PFSK-1 (cell line): ENCODE results near the gene TAS1R2.

Source experiments
- FOXP2 ChIP-seq: optimal IDR thresholded peaks from 2 replicates; pipeline ENCODE3; 2011; ENCODE audit warnings: borderline replicate concordance, control low read depth, inconsistent platforms; ENCODE audit not compliant: insufficient read depth; ENCODE audit errors: extremely low read length, extremely low read depth
- POLR2AphosphoS5 ChIP-seq: IDR thresholded peaks from 2 replicates; pipeline ENCODE4 v1.6.1; 2012; ENCODE audit warnings: low read depth, mild to moderate bottlenecking, control low read depth, low read length, moderate library complexity
- SIN3A ChIP-seq: IDR thresholded peaks from 2 replicates; pipeline ENCODE4 v1.6.1; 2012; ENCODE audit warnings: mild to moderate bottlenecking, low read length, moderate library complexity, borderline replicate concordance; ENCODE audit not compliant: insufficient read depth
- TAF1 ChIP-seq: IDR thresholded peaks from 2 replicates; pipeline ENCODE4 v1.6.1; 2012; ENCODE audit warnings: low read length, control low read depth, borderline replicate concordance; ENCODE audit not compliant: insufficient read depth
- TF ChIP-seq, protein P1 (sequence below), 2 experiments: IDR thresholded peaks; 2 replicates each; pipeline versions ENCODE4 v1.6.1 to v1.8.0; 2011 to 2012; ENCODE audit warnings: low read depth in 2 of 2, low read length in 2 of 2, control low read depth in 1 of 2, inconsistent platforms in 1 of 2, mild to moderate bottlenecking in 1 of 2, moderate library complexity in 1 of 2; ENCODE audit not compliant: insufficient read depth in 1 of 2

DNA sequence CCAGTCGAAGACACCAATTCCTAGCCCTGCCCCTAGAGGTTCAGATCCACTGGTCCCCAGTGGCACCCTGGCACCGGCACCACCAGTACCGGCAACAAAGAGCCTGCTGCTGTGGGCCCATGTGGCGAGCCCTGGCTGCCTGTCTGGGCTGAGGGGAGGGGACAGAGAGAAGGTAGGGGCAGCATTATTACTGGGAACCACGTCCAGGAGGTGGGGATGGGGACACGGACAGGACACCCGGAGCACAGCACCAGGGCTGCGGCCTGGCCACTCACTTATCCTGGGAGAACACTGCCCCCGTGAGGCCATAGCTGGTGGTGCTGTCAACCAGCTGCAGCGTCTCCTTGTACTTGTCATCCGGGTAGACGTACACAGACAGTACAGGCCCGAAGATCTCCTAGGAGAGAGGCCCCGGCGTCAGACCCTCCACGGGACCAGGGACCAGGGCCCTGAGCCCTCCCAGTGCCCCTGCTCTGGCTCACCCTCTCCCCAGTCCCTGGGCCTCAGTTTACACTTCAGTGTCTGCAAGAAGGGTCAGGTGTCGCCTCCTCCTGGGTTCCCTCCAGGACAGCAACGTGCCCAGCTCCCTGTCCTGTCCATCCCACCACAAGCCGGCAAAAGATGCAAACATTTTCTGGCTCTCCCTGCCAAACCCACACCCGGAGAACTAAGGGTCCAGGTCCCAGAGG is 15.8 kb upstream of the TAS1R2 start:
- TF ChIP-seq TAF1 (no peak), POLR2AphosphoS5 (no peak), SIN3A (no peak), FOXP2 (no peak)
- TF ChIP-seq, protein P1, sequence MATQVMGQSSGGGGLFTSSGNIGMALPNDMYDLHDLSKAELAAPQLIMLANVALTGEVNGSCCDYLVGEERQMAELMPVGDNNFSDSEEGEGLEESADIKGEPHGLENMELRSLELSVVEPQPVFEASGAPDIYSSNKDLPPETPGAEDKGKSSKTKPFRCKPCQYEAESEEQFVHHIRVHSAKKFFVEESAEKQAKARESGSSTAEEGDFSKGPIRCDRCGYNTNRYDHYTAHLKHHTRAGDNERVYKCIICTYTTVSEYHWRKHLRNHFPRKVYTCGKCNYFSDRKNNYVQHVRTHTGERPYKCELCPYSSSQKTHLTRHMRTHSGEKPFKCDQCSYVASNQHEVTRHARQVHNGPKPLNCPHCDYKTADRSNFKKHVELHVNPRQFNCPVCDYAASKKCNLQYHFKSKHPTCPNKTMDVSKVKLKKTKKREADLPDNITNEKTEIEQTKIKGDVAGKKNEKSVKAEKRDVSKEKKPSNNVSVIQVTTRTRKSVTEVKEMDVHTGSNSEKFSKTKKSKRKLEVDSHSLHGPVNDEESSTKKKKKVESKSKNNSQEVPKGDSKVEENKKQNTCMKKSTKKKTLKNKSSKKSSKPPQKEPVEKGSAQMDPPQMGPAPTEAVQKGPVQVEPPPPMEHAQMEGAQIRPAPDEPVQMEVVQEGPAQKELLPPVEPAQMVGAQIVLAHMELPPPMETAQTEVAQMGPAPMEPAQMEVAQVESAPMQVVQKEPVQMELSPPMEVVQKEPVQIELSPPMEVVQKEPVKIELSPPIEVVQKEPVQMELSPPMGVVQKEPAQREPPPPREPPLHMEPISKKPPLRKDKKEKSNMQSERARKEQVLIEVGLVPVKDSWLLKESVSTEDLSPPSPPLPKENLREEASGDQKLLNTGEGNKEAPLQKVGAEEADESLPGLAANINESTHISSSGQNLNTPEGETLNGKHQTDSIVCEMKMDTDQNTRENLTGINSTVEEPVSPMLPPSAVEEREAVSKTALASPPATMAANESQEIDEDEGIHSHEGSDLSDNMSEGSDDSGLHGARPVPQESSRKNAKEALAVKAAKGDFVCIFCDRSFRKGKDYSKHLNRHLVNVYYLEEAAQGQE (IDR thresholded peaks at IDR 0.05; ENCODE audit: insufficient read depth in 1 of 2, low read depth in 2 of 2, low read length in 2 of 2) = no peak
